Fibroblast of lung (primary cell): ENCODE measurements around the gene DPEP1.

Source experiments
- CTCF ChIP-seq, 2 donors: IDR thresholded peaks in 1 of 2; conservative IDR thresholded peaks in 1 of 2; 1 replicate in 1 of 2; 2 replicates in 1 of 2; pipeline ENCODE4 v1.5.1; 2011 to 2012; ENCODE audit warnings: low read length in 2 of 2, control low read depth in 1 of 2, inconsistent platforms in 1 of 2, low read depth in 1 of 2, mild to moderate bottlenecking in 1 of 2
- EZH2 ChIP-seq: IDR thresholded peaks from 2 replicates; pipeline ENCODE4 v1.5.1; 2012; ENCODE audit warnings: low read length, control low read depth, mild to moderate bottlenecking; ENCODE audit errors: missing control alignments

- TF ChIP-seq CTCF (conservative IDR thresholded peaks at IDR 0.05 in 1 of 2, IDR thresholded peaks at IDR 0.05 in 1 of 2; ENCODE audit: low read depth in 1 of 2, low read length in 2 of 2) (no peak), EZH2 (no peak)
Observed at GRCh38 chr16:89687092-89687940, 73.9 kb downstream of the DPEP1 start.
